Brain microvascular endothelial cell (primary cell): ENCODE data around the gene MRPS6.

Experiments used
- DNase-seq: peaks from one replicate; pipeline ENCODE4 v3.0.0-alpha.2; 2020
- H3K27ac ChIP-seq: fragments of 250-450 bp; sonication (Bioruptor Pico); 2 replicates; pipeline ENCODE4 v1.5.1; 2020; ENCODE audit warnings: mild to moderate bottlenecking, moderate library complexity
- H3K27me3 ChIP-seq: fragments of 250-450 bp; sonication (Bioruptor Pico); replicated peaks from 2 replicates; pipeline ENCODE4 v1.5.1; 2020; ENCODE audit warnings: mild to moderate bottlenecking
- H3K36me3 ChIP-seq: fragments of 250-450 bp; sonication (Bioruptor Pico); replicated peaks from 2 replicates; pipeline ENCODE4 v1.5.1; 2020; ENCODE audit warnings: mild to moderate bottlenecking
- H3K4me3 ChIP-seq: 2 replicates; pipeline ENCODE4 v1.5.1; 2011; ENCODE audit warnings: low read depth, mild to moderate bottlenecking, control low read depth, low read length, moderate library complexity
- CTCF ChIP-seq: IDR thresholded peaks from 2 replicates; pipeline ENCODE4 v1.5.1; 2011; ENCODE audit warnings: low read depth, mild to moderate bottlenecking, moderate library complexity, low read length, control low read depth, inconsistent platforms; ENCODE audit errors: missing control alignments
- in situ Hi-C: cut with HindIII; loops from 2 replicates; pipeline ENCODE4 v1.10.0; 2017; ENCODE audit warnings: low sequenced_read_pairs, low pct_ligation_motif_present

Gene MRPS6

DNA sequence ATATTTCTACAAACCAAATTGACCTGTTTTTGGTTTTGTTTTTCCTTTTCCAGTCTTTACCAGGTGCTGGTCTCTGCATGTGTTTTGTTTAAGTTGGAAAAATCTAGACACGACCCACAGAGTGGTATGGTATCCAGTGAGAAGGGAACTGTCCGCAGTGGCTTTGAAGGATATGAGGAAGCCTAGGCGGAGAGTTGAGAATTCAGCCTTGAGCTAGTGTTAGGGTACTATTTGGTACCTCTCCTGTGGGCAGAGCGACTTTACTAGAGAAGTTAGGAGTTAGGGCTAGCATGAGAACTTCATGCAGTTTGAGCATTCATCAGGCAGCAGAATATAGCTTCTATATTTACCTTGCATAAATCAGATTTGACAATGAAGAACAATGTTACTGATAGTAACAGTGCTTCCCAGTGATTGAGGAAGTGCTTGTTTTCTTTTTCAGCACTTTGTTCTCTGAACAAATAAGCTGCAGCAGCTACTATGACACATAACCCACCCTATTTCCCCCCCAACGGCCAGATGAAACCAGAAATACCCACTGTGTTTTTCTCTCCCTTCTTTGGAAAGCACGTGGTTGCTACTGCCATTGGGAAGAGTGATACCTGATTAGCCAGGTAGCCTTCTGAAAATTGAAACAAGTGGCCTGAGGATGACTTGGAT, 19.0 kb downstream of the MRPS6 start:
- Histone ChIP-seq H3K27me3 (no peaks in the 10 kb centered on the region), H3K4me3 (no peak overlapping the region), H3K27ac (no peak overlapping the region), H3K36me3 (no peaks in the 10 kb centered on the region)
- DNase-seq: no peak
- TF ChIP-seq CTCF: no peak
- in situ Hi-C loops: no loop called here

- no peak overlapping the region for H3K27ac ChIP-seq
- in situ Hi-C loops: no loop called here
- no peak for TF ChIP-seq CTCF
Measured at GRCh38 chr21:34093083-34093482, 19.7 kb downstream of the MRPS6 start.

GRCh38 chr21:34094949-34095348, 21.6 kb downstream of the MRPS6 start:
- Histone ChIP-seq H3K36me3 (no peaks in the 10 kb centered on the region), H3K27me3 (no peaks in the 10 kb centered on the region), H3K4me3 (no peak overlapping the region), H3K27ac (no peak overlapping the region)
- TF ChIP-seq CTCF: no peak
- DNase-seq: no peak
- in situ Hi-C loops: no loop called here

More at GRCh38 chr21:34093083-34093482, 19.7 kb downstream of the MRPS6 start:
- no peak for DNase-seq
- H3K36me3 ChIP-seq: no peaks in the 10 kb centered on the region
- H3K4me3 ChIP-seq: no peak overlapping the region
- H3K27me3 ChIP-seq: no peaks in the 10 kb centered on the region

GRCh38 chr21:34097442-34097841, 24.1 kb downstream of the MRPS6 start:
- Histone ChIP-seq H3K27me3 (no peaks in the 10 kb centered on the region), H3K4me3 (no peak overlapping the region), H3K27ac (no peak overlapping the region), H3K36me3 (no peaks in the 10 kb centered on the region)
- in situ Hi-C loops: no loop called here
- no peak for DNase-seq
- no peak for TF ChIP-seq CTCF

DNA sequence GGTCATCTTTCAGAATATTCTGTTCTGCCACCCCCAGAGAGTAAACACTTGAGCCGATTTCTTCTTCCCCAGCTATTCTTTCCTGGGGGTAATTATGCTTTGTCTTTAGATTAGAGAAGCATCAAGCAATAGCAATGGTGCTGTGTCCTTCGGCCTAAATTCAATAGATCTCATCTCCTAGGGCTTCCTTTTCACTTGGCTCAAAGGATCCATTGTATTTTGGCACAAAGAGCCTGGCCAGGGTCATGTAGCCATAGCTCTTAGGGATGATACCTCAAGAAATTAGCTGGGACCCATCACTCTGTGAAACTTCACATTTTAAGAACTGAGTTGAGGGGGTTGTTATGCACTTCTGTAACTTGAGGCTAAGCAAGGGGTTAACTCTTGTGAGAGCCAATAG, 27.0 kb downstream of the MRPS6 start:
- Histone ChIP-seq H3K36me3 (no peaks in the 10 kb centered on the region), H3K27ac (no peak overlapping the region), H3K4me3 (no peak overlapping the region), H3K27me3 (no peaks in the 10 kb centered on the region)
- no peak for TF ChIP-seq CTCF
- no peak for DNase-seq
- in situ Hi-C loops: no loop called here

- TF ChIP-seq CTCF: no peak
- in situ Hi-C loops: no loop called here
Measured at GRCh38 chr21:34100790-34101189, 27.4 kb downstream of the MRPS6 start.

More at GRCh38 chr21:34100790-34101189, 27.4 kb downstream of the MRPS6 start:
- Histone ChIP-seq H3K27ac (no peak overlapping the region), H3K36me3 (no peaks in the 10 kb centered on the region), H3K4me3 (no peak overlapping the region), H3K27me3 (no peaks in the 10 kb centered on the region)
- DNase-seq: no peak
